Peyer's patch (tissue), 4 donors: ENCODE measurements around the gene ZG16B.

Experiments
- CTCF ChIP-seq, 6 experiments: fragments of 450-650 bp in 4 of 6; fragments of 200-600 bp in 2 of 6; sonication (generic) in 1 of 6; IDR thresholded peaks; one replicate each; pipeline ENCODE4 v1.5.1; 2017 to 2019; ENCODE audit warnings: antibody characterized with exemption in 6 of 6, mild to moderate bottlenecking in 3 of 6, moderate library complexity in 1 of 6
- POLR2A ChIP-seq, 2 donors: fragments of 450-650 bp; IDR thresholded peaks; one replicate each; pipeline ENCODE4 v1.5.1; 2017; ENCODE audit warnings: antibody characterized with exemption in 2 of 2, mild to moderate bottlenecking in 2 of 2, moderate library complexity in 2 of 2

GRCh38 chr16:2852003-2852730 is 22.1 kb downstream of the ZG16B start:
- TF ChIP-seq CTCF (IDR thresholded peaks at IDR 0.05) (no peak), POLR2A (IDR thresholded peaks at IDR 0.05) (no peak)
